OCI-LY7 (cell line): Measurements from ENCODE around the gene BSDC1. TPM values are rescaled to one million over a fixed set of nuclear protein-coding genes. Genes with fewer than 3 reads are reported as not detected.
A peak's percentile ranks its signal among the peaks of the same experiment; 100 is the strongest.

ENCODE experiments used
- BruUV-seq: library from RNA; stranded (reverse); fragments of 400-500 nt; replicated peaks from 2 replicates; lab custom pipeline; 2021; lab: Mats Ljungman, UMichigan
- CTCF ChIA-PET: fragments of 300-600 bp; sonication (Branson Sonifier 250); formaldehyde crosslinking; loops from one replicate; lab custom pipeline; 2022; ENCODE audit warnings: antibody characterized with exemption; ENCODE audit not compliant: unreplicated experiment; lab: Charles Lee
- POLR2A ChIA-PET: fragments of 300-600 bp; sonication (Branson Sonifier 250); formaldehyde crosslinking; loops from one replicate; lab custom pipeline; 2022; ENCODE audit warnings: antibody characterized with exemption; lab: Charles Lee
- DNase-seq: peaks from one replicate; pipeline ENCODE4 v3.0.0-alpha.2; 2015; ENCODE audit warnings: low spot score
- H2AFZ ChIP-seq: fragments of 200-600 bp; sonication (generic), shearing (Covaris generic); 2 replicates; pipeline ENCODE4 v1.6.1; 2014; ENCODE audit warnings: mild to moderate bottlenecking, antibody characterized with exemption, low read length, moderate library complexity
- H3K27ac ChIP-seq: fragments of 200-600 bp; sonication (generic); 2 replicates; pipeline ENCODE4 v1.5.1; 2014; ENCODE audit warnings: mixed run types, low read depth, mild to moderate bottlenecking, moderate library complexity, low read length, inconsistent platforms; ENCODE audit not compliant: poor library complexity, severe bottlenecking
- H3K36me3 ChIP-seq: fragments of 200-600 bp; sonication (generic); 2 replicates; pipeline ENCODE4 v1.6.1; 2014; ENCODE audit warnings: mild to moderate bottlenecking, antibody characterized with exemption, low read length, moderate library complexity, mixed read lengths; ENCODE audit not compliant: insufficient read depth
- H3K4me1 ChIP-seq: fragments of 200-600 bp; sonication (generic); 2 replicates; pipeline ENCODE4 v1.5.1; 2014; ENCODE audit warnings: mild to moderate bottlenecking, low read length; ENCODE audit not compliant: insufficient read depth, poor library complexity, severe bottlenecking
- H3K4me2 ChIP-seq: fragments of 200-600 bp; sonication (generic); 2 replicates; pipeline ENCODE4 v1.6.1; 2014; ENCODE audit warnings: mild to moderate bottlenecking, low read length
- H3K4me3 ChIP-seq: fragments of 200-600 bp; sonication (generic); 2 replicates; pipeline ENCODE4 v1.5.1; 2014; ENCODE audit warnings: mild to moderate bottlenecking, low read depth, low read length; ENCODE audit not compliant: poor library complexity, severe bottlenecking
- H3K79me2 ChIP-seq: fragments of 200-600 bp; sonication (generic); 2 replicates; pipeline ENCODE4 v1.6.1; 2016; ENCODE audit warnings: low read depth, mild to moderate bottlenecking, low read length, moderate library complexity, mixed read lengths; ENCODE audit not compliant: insufficient read depth
- H3K9me2 ChIP-seq: fragments of 200-600 bp; sonication (generic); 2 replicates; pipeline ENCODE4 v1.6.1; 2016; ENCODE audit warnings: mild to moderate bottlenecking, low read length, mixed read lengths; ENCODE audit not compliant: insufficient read depth
- H3K9me3 ChIP-seq: fragments of 200-600 bp; sonication (generic); 2 replicates; pipeline ENCODE4 v1.6.1; 2014; ENCODE audit warnings: mild to moderate bottlenecking, mixed run types, low read length, mixed read lengths
- H4K20me1 ChIP-seq: fragments of 200-600 bp; sonication (generic); 2 replicates; pipeline ENCODE4 v1.6.1; 2014; ENCODE audit warnings: mild to moderate bottlenecking, antibody characterized with exemption, low read length, moderate library complexity, mixed read lengths; ENCODE audit not compliant: insufficient read depth
- CTCF ChIP-seq: fragments of 200-600 bp; sonication (generic); conservative IDR thresholded peaks from 2 replicates; pipeline ENCODE4 v1.5.1; 2014; ENCODE audit warnings: mild to moderate bottlenecking, antibody characterized with exemption, low read length, moderate library complexity, mixed read lengths
- EZH2phosphoT487 ChIP-seq: fragments of 200-600 bp; sonication (generic); IDR thresholded peaks from 2 replicates; pipeline ENCODE4 v1.6.1; 2018; ENCODE audit warnings: low read depth, borderline replicate concordance, mild to moderate bottlenecking, mixed run types, antibody characterized with exemption, low read length, moderate library complexity, mixed read lengths
- intact Hi-C: fragments of 100-400 bp; cut with micrococcal nuclease; formaldehyde crosslinking; loops from one replicate; pipeline ENCODE4 v1.10.0; 2022; ENCODE audit not compliant: unreplicated experiment
- total RNA-seq, 2 experiments: library from RNA; depleted of rRNA in 1 of 2; stranded (reverse); fragments of >200 nt in 1 of 2; shearing (Covaris generic) in 1 of 2; gene quantifications; 2 replicates each; pipeline ENCODE4 v1.2.3, GENCODE V29; 2014 to 2022

Gene BSDC1
- total RNA-seq, 2 experiments from 2014 or later: 29.6 to 41.8 TPM

- Histone ChIP-seq H3K4me2 (peak overlapping the region; percentile 99), H3K9me2 (no peaks in the 10 kb centered on the region), H3K4me3 (peak overlapping the region; percentile 85), H3K27ac (no peak overlapping the region), H3K9me3 (no peaks in the 10 kb centered on the region), H2AFZ (no peak overlapping the region), H3K36me3 (peaks cover 35% of the 10 kb centered on the region), H3K4me1 (peaks cover 50% of the 10 kb centered on the region), H3K79me2 (peaks cover 27% of the 10 kb centered on the region), H4K20me1 (peaks cover 10% of the 10 kb centered on the region)
- no peak for TF ChIP-seq EZH2phosphoT487
- no peak for TF ChIP-seq CTCF
- POLR2A ChIA-PET: interaction anchor here (0.6 to 1.6 kb wide), 11 partner anchors 11 to 381 kb away, joined by 3 to 8 read pairs (median 4); partner anchors contain the start of gene LCK
- no TSS peak for BruUV-seq
- CTCF ChIA-PET: interaction anchor here (0.7 to 0.9 kb wide), 3 partner anchors 9 to 135 kb away, joined by 3 read pairs; no protein-coding TSS in a partner anchor
- no peak for DNase-seq
- intact Hi-C loops: loop anchor here (1.0 to 5.0 kb wide), 3 partner anchors 15 to 481 kb away; partner anchors contain the start of genes S100PBP and YARS1
Observed at GRCh38 chr1:32336591-32336932, 57.7 kb downstream of the BSDC1 start.

GRCh38 chr1:32335790-32336590, 58.3 kb downstream of the BSDC1 start, which contains the start of gene MARCKSL1:
Gene MARCKSL1 (minus strand): TSS chr1:32336233. CDS start chr1:32336033, 200 bp downstream.
- Histone ChIP-seq H3K79me2 (peaks cover 27% of the 10 kb centered on the region), H3K9me3 (no peaks in the 10 kb centered on the region), H3K9me2 (no peaks in the 10 kb centered on the region), H2AFZ (no peak within 1 kb of the TSS), H4K20me1 (peaks cover 10% of the 10 kb centered on the region), H3K36me3 (peaks cover 40% of the 10 kb centered on the region), H3K4me2 (peak within 1 kb of the TSS; percentile 99), H3K4me1 (peaks cover 50% of the 10 kb centered on the region), H3K27ac (peak within 1 kb of the TSS; percentile 64), H3K4me3 (peak within 1 kb of the TSS; percentile 85)
- POLR2A ChIA-PET: interaction anchor here (0.5 to 1.6 kb wide), 14 partner anchors 11 to 551 kb away, joined by 3 to 8 read pairs (median 4); no protein-coding TSS in a partner anchor
- BruUV-seq: no TSS peak
- peak; percentile 85 for DNase-seq
- TF ChIP-seq CTCF (no peak), EZH2phosphoT487 (no peak)
- intact Hi-C loops: loop anchor here (1.0 to 5.0 kb wide), 5 partner anchors 15 to 481 kb away; partner anchors contain the start of genes HDAC1, S100PBP and YARS1
- CTCF ChIA-PET: interaction anchor here (0.7 to 0.9 kb wide), 3 partner anchors 9 to 135 kb away, joined by 3 read pairs; no protein-coding TSS in a partner anchor
